DLD1 (cell line): Measurements from ENCODE around the gene GAL3ST2.
"Not testable (repeated sequence)": the region's sequence is repeated elsewhere in the genome, so short reads cannot be mapped to it uniquely, and the experiment has no call there.

ENCODE experiments used
- in situ Hi-C: cut with HindIII; loops from 2 replicates; pipeline ENCODE4 v1.10.0; 2017; ENCODE audit warnings: low sequenced_read_pairs

GAL3ST2 gene

GRCh38 chr2:241817821-241818215 lies 41.2 kb downstream of the GAL3ST2 start:
- in situ Hi-C loops = not testable (repeated sequence)

GRCh38 chr2:241818229-241818942 lies 41.8 kb downstream of the GAL3ST2 start:
- in situ Hi-C loops = no loop called here

- in situ Hi-C loops = no loop called here
These were observed 42.3 kb downstream of the GAL3ST2 start for GRCh38 chr2:241818943-241819270.

GRCh38 chr2:241819947-241820624 lies 43.5 kb downstream of the GAL3ST2 start:
- in situ Hi-C loops = not testable (repeated sequence)

DNA sequence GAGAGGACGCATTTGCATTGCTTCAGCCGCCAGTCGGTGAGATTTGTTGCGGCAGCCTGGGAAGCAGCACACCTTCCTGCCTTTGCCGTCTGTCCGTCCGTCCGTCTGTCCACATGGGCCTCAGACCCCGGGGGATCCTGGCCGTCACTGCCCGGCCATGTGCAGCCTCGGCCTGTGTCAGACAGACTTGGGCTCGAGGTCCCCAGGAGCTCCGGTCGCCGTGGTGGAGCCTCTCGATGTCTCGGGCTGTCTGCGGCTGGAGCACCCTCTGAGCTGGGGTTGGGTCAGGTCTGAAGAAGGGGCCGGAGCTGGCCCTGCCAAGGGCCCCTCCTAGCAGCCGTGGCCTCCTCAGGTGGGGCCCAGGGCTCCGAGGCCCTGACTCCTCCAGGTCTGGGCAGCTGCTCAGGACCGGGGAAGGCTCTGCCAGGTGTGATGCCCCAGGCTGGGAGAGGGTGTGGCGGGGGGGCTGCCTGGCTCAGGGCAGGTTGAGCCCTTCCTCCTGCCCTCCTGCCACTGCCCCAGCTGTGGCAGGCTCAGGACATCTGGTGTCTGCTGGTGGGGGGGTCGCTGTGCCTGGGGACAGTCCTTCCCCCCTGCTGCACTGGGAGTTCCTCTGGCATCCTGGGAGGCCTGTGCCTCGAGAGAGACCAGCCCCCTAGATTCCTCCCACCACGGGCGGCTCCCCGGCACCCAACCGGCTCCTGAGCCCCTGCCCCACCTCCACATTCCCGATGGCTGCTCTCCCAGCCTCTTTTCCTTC lies 44.2 kb downstream of the GAL3ST2 start:
- in situ Hi-C loops = no loop called here

GRCh38 chr2:241821460-241822263 lies 45.0 kb downstream of the GAL3ST2 start:
- in situ Hi-C loops = no loop called here

DNA sequence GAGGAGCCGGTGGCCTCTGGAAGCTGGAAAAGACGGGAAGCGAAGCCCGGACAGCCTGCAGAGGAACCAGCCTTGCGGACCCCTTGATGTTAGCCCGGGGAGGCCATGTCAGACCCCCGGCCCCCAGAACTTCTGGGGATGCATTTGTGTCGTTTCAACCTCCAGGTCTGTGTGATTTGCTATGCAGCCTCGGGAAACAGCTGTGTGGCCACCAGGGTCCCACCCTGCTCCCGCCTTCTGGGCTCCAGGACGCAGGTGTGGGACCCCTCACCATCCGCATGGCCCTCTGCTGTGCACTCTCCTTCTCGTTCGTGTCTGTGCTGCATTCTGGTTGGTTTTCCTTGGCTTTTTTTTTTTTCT lies 45.6 kb downstream of the GAL3ST2 start:
- in situ Hi-C loops = no loop called here

GRCh38 chr2:241823531-241824437 lies 47.2 kb downstream of the GAL3ST2 start:
- in situ Hi-C loops = not testable (repeated sequence)

DNA sequence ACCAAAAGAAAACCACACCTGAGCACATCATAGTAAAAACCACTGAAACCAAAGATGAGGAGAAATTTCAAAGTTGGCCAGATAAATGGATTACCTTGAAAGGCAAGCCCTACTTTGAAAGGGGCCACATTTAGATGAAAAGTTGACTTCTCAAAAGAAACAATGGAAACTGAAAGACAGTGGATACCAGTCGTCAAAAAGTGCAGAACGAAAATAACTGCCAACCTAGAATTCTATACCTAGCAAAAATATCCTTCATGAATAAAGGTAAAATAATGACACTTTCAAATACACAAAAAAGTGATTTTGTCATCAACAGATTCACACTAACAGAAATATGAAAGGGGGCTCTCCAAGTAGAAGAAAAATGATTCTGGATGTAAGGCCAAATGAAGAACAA lies 50.8 kb downstream of the GAL3ST2 start:
- in situ Hi-C loops = no loop called here

DNA sequence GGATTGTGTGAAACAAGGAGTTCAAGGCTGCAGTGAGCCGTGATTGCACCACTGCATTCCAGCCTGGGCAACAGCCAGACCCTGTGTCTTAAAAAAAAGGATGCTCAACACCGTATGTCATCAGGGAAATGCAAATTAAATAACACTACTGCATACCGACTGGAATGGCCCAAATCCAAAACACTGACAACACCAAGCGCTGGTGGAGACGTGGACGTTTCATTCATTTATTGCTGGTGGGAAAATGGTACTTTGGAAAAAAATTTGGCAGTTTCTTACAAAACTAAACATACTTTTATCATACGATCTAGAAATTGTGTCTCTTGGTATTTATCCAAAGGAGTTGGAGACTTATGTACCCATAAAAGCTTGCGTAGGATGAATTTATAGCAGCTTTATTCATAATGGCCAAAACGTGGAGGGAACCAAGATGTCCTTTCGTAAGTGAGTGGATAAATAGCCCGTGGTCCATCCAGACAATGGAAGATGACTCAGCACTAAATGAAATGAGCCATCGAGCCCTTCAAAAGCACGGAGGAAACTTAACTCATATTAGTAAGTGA lies 56.6 kb downstream of the GAL3ST2 start:
- in situ Hi-C loops = no loop called here

- in situ Hi-C loops = not testable (repeated sequence)
These were observed 57.3 kb downstream of the GAL3ST2 start for GRCh38 chr2:241833756-241834526.

DNA sequence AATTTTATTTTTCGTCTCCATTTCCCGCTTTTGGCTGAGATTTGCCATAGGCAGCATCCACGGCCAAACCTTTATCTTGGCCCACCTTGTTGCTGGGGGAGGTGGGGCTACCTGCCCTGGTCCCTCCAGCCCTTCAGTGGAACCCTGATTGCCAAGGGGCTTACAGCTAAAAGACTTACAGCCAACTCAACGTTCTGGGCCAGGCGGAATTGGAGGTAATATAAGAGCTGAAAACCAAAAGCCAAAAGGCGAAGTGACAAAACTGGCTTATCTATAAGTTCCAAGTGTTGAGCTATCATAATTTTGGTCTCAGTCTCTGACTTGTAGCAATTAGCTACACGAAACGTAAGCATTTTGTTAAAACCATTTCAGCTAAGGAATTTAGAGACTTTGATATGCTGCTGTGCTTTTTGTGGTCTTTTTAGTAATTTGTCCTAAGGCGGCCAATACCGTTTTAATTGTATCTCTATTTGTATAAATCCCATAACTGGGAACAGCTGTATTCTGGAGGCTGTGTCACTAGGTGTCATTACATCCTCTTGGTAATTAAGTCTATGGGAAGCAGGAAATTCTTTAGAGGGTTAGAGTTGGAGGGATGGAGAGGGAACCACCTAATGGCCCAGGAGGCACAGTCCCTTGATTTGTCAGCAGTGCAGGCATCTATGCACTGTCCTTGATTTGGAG lies 58.0 kb downstream of the GAL3ST2 start:
- in situ Hi-C loops = no loop called here

DNA sequence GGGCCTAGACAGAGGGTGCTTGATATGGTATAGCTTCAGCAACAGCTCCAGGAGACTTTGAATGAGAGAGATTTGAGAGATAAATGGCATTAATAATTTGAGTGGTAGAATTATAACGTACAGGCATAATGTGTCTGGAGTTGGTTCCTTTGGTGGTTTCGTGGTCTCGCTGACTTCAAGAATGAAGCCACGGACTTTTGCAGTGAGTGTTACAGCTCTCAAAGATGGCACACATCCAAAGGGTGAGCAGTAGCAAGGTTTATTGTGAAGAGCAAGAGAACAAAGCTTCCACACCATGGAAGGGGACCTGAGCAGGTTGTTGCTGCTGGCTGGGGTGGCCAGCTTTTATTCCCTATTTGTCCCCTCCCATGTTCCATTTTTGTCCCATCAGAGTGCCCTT lies 59.0 kb downstream of the GAL3ST2 start:
- in situ Hi-C loops = no loop called here

DNA sequence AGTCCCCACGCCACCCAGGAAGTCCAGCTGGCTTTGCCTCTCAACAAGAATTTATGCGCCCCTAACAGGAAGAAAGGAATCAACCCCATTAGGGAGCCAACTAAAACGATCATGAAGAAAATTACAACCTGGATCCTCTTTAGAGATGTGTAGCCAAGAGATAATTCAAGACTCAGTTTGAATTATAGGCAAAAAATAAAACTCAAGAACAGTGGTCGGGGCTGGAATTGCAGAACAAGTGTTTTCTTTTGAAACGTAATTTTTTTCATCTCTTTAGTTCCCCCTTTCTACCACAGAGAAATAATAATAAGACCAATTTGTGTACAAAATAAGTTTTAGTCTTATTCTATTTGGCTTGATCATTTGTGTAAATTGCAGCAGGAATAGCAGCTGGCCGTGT lies 59.7 kb downstream of the GAL3ST2 start:
- in situ Hi-C loops = no loop called here

DNA sequence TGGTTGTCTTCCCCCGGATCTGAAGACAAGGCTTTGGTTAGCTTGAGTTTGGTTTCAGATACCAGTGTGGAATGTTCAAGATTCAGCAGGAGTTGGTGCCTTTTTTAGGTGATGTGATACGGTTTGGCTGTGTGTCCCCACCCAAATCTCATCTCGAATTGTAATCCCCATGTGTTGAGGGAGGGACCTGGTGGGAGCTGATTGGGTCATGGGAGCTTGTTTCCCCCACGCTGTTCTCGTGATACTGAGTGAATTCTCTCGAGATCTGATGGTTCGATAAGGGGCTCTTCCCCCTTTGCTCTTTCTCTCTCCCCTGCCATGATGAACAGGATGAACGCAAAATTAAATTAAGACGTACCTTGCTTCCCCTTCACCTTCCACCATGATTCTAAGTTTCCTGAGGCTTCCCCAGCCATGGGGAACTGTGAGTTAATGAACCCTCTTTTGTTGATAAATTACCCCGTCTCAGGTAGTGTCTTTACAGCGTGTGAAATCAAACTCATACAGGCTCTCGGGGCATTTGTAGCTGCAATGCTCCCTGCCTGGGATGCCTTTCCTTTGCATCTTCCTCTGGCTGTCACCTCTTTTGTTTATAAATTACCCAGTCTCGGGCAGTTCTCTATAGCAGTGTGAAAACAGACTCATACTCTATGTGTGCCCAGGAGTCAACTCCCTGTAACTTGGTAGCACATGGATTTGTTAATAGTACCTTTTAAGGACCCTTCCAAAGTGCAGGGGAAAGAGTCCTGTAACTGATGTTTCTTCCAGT lies 60.8 kb downstream of the GAL3ST2 start:
- in situ Hi-C loops = no loop called here

DNA sequence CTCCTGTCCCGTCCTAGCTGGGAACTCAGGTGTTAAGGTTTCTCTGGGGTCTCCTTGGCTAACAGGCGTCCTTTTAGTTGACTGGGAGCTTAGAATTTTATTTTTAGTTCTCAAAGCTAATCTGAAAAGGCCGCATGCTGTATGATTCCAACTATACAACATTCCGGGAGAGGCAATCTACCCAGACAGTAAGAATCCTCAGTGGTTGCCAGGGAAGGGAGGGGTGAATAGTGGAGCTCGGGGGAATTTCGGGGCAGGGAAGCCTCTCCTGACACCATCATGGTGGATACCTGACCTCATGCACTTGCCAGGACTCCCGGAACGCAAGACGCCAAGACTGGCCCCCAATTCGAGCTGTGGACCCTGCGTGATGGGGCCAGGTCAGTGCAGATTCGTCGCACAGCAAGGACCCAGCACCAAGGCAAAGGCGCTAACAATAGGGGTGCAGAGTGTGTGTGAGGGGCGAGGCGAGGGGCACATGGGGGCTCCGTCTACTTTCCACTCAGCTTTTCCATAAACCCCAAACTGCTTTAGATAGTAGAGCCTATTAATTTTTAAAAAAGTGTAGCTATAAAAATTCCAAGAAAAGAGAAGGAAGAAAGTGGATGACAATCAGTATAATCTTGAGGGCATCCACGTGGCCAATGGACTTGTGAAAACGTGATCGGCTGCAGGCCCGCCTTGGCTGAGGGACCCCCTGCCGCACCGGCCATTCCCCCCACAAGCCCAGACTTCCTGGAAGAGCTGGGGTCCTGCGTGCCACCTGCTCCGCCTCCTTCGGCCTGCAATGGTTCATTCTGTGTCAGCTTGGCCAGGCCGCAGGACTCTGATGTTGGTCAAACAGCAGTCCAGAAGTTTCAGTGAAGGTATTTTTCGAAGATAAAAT lies 64.8 kb downstream of the GAL3ST2 start:
- in situ Hi-C loops = no loop called here

GRCh38 chr2:241842067-241842415 lies 65.4 kb downstream of the GAL3ST2 start:
- in situ Hi-C loops = no loop called here
